Cardiac muscle cell (in vitro differentiated cells and primary cell): ENCODE data around the gene SLX4IP. TPM values are rescaled to one million over a fixed set of nuclear protein-coding genes. Genes with fewer than 3 reads are reported as not detected.
"Not testable (repeated sequence)": the region's sequence is repeated elsewhere in the genome, so short reads cannot be mapped to it uniquely, and the experiment has no call there.

Experiments
- DNase-seq, 2 donors: peaks; one replicate each; pipeline versions ENCODE4 v3.0.0 to v3.0.0-alpha.2; 2010 to 2017; ENCODE audit warnings: low read depth in 1 of 2, low spot score in 1 of 2
- H3K27ac ChIP-seq: fragments of 200-600 bp; sonication (generic); 2 replicates; pipeline ENCODE4 v1.5.1; 2016
- H3K27me3 ChIP-seq: fragments of 200-600 bp; sonication (generic); 2 replicates; pipeline ENCODE4 v1.6.0; 2016; ENCODE audit warnings: control low read depth
- H3K36me3 ChIP-seq: fragments of 200-600 bp; sonication (generic); 2 replicates; pipeline ENCODE4 v1.5.1; 2016; ENCODE audit warnings: control low read depth
- H3K4me1 ChIP-seq: fragments of 200-600 bp; sonication (generic); 2 replicates; pipeline ENCODE4 v1.8.1; 2017; ENCODE audit warnings: low read depth, mild to moderate bottlenecking, mixed run types
- H3K4me3 ChIP-seq: fragments of 200-600 bp; sonication (generic); 2 replicates; pipeline ENCODE4 v1.5.1; 2016; ENCODE audit warnings: mild to moderate bottlenecking
- H3K9me3 ChIP-seq: fragments of 200-600 bp; sonication (generic); 2 replicates; pipeline ENCODE4 v1.5.1; 2017; ENCODE audit warnings: low read depth, mild to moderate bottlenecking, control low read depth
- CTCF ChIP-seq: IDR thresholded peaks from 2 replicates; pipeline ENCODE4 v1.5.1; 2012; ENCODE audit warnings: low read depth, mild to moderate bottlenecking, low read length
- polyA plus RNA-seq: library from polyadenylated mRNA; unstranded; fragments of >200 nt; fragmentation: Nextera tagmentation; extraction: Ambion mirVana; gene quantifications from 2 replicates; pipeline ENCODE4 v1.2.1, GENCODE V29; 2016
- total RNA-seq: library from RNA; depleted of rRNA; stranded (reverse); fragments of >200 nt; gene quantifications from 2 replicates; pipeline ENCODE4 v1.2.3, GENCODE V29; 2016

SLX4IP gene
- total RNA-seq: 3.3 and 4.1 TPM in 2 replicates
- 2.5 and 2.7 TPM in 2 replicates for polyA plus RNA-seq

GRCh38 chr20:10434832-10435812, at the start of gene SLX4IP:
TSS of gene SLX4IP (plus strand) at chr20:10435305. CDS start at chr20:10458205, 22,900 bp downstream.
- H3K4me1 ChIP-seq: peaks cover 4% of the 10 kb centered on the region
- peak; percentile 96 to 97 for DNase-seq
- H3K27ac ChIP-seq: peak within 1 kb of the TSS; percentile 87
- H3K27me3 ChIP-seq: no peaks in the 10 kb centered on the region
- peak within 1 kb of the TSS; percentile 81 for H3K4me3 ChIP-seq
- no peaks in the 10 kb centered on the region for H3K36me3 ChIP-seq
- no peaks in the 10 kb centered on the region for H3K9me3 ChIP-seq
- TF ChIP-seq CTCF: no peak

- H3K36me3 ChIP-seq: no peaks in the 10 kb centered on the region
These were observed 49.1 kb upstream of the SLX4IP start for GRCh38 chr20:10385850-10386544.

DNA sequence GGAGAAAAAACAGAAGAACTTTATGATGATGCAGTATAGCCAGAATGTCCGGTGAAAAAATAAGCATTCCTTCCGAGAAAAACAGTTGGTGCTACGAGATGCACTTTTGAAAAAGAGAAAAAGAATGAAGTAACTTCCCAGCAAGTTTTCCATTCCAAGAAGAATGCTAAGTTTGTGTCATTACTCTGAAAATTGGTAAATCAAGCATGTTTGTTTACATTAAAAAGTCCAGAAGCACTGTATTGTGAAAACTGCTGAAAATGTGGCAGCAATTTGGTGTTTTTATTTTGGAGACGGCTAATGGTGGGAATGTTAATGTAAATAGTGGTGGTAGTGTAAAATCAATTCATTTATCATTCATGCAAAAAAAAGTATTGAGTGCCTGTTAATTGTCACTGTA, 47.4 kb upstream of the SLX4IP start:
- no peak for DNase-seq
- Histone ChIP-seq H3K27me3 (no peaks in the 10 kb centered on the region), H3K4me1 (peaks cover 13% of the 10 kb centered on the region), H3K9me3 (no peaks in the 10 kb centered on the region), H3K27ac (no peak overlapping the region), H3K36me3 (no peaks in the 10 kb centered on the region), H3K4me3 (no peak overlapping the region)
- no peak for TF ChIP-seq CTCF

More at GRCh38 chr20:10385850-10386544, 49.1 kb upstream of the SLX4IP start:
- no peak overlapping the region for H3K4me3 ChIP-seq
- peaks cover 13% of the 10 kb centered on the region for H3K4me1 ChIP-seq
- peak in 1 of 2 donors; percentile 85 for DNase-seq
- no peak for TF ChIP-seq CTCF
- H3K9me3 ChIP-seq: no peaks in the 10 kb centered on the region
- H3K27ac ChIP-seq: no peak overlapping the region
- no peaks in the 10 kb centered on the region for H3K27me3 ChIP-seq

DNA sequence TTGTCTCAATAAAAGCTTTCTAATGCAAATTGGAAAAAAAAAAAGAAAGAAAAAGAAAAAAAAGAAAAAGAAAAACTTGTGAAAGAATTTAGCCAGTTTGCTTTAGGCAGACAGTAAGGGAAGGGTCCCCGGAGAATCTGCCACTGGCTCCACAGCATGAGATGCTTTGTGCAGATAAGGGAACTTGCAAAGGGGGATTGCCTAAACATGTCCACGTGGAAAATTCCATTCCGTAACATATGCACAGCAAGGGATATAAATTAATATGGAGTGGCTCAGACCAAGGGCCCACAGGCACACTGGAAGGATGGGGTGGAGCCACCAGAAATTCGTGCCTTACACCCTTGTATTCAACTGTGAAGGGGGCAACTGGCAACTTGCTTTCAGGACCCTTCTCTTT, 46.5 kb upstream of the SLX4IP start:
- TF ChIP-seq CTCF: no peak
- Histone ChIP-seq H3K36me3 (no peaks in the 10 kb centered on the region), H3K27me3 (no peaks in the 10 kb centered on the region), H3K4me3 (no peak overlapping the region), H3K27ac (no peak overlapping the region), H3K9me3 (no peaks in the 10 kb centered on the region), H3K4me1 (peaks cover 13% of the 10 kb centered on the region)
- no peak for DNase-seq

DNA sequence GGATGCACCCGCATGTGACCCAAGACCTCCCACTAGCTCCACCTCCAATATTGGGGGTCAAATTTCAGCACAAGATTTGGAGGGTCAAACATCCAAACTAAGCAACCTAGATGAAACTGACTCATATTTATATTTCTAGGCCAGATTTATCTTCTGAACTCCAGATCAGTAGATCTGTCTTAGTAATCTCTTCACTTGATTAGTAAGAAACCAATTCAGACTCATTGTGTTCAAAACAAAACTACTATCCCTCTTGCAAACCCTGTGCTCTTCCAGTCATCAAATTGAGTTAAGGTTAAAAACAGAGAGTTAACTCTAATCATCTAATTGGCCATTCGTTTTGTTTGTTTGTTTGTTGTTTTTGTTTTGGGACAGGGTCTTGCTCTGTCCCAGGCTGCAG, 44.4 kb upstream of the SLX4IP start:
- Histone ChIP-seq H3K9me3 (no peaks in the 10 kb centered on the region), H3K36me3 (no peaks in the 10 kb centered on the region), H3K27me3 (no peaks in the 10 kb centered on the region), H3K27ac (no peak overlapping the region), H3K4me1 (peaks cover 8% of the 10 kb centered on the region), H3K4me3 (no peak overlapping the region)
- DNase-seq: no peak
- no peak for TF ChIP-seq CTCF

DNA sequence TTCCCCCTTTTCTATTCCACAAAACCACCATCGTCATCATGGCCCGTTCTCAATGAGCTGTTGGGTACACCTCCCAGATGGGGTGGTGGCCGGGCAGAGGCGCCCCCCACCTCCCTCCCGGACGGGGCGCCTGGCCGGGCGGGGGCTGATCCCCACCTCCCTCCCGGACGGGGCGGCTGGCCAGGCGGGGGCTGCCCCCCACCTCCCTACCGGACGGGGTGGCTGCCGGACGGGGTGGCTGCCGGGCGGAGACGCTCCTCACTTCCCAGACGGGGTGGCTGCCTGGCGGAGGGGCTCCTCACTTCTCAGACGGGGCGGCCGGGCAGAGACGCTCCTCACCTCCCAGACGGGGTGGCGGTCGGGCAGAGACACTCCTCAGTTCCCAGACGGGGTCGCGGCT, 40.4 kb upstream of the SLX4IP start:
- not testable (repeated sequence) for H3K36me3 ChIP-seq, H3K27ac ChIP-seq, DNase-seq, H3K9me3 ChIP-seq, H3K4me1 ChIP-seq, H3K4me3 ChIP-seq, H3K27me3 ChIP-seq
